HCT116 (cell line): ENCODE data around the gene MELTF.

Source experiments
- ATF3 ChIP-seq: IDR thresholded peaks from 2 replicates; pipeline ENCODE4 v1.6.1; 2012
- CBX3 ChIP-seq: IDR thresholded peaks from 2 replicates; pipeline ENCODE4 v1.6.1; 2012; ENCODE audit warnings: low read depth
- CEBPB ChIP-seq: IDR thresholded peaks from 2 replicates; pipeline ENCODE4 v1.6.1; 2012; ENCODE audit warnings: low read depth
- CTCF ChIP-seq, 3 experiments: fragments of 200-600 bp in 1 of 3; sonication (generic) in 1 of 3; IDR thresholded peaks in 2 of 3; conservative IDR thresholded peaks in 1 of 3; 2 replicates each; pipeline ENCODE4 v1.5.1; 2012 to 2017; ENCODE audit warnings: low read depth in 2 of 3, low read length in 2 of 3, antibody characterized with exemption in 1 of 3, borderline replicate concordance in 1 of 3, control low read depth in 1 of 3, mild to moderate bottlenecking in 1 of 3, mixed read lengths in 1 of 3, mixed run types in 1 of 3, moderate library complexity in 1 of 3; ENCODE audit not compliant: insufficient read depth in 1 of 3
- ELF1 ChIP-seq: IDR thresholded peaks from 2 replicates; pipeline ENCODE4 v1.6.1; 2012; ENCODE audit warnings: low read depth, borderline replicate concordance
- EZH2phosphoT487 ChIP-seq: fragments of 200-600 bp; IDR thresholded peaks from 2 replicates; pipeline ENCODE4 v1.6.1; 2018; ENCODE audit warnings: antibody characterized with exemption, borderline replicate concordance
- POLR2A ChIP-seq: IDR thresholded peaks from 2 replicates; pipeline ENCODE4 v1.7.0; 2011; ENCODE audit warnings: borderline replicate concordance; ENCODE audit not compliant: insufficient read depth, insufficient read length; ENCODE audit errors: extremely low read depth
- POLR2AphosphoS5 ChIP-seq: IDR thresholded peaks from 2 replicates; pipeline ENCODE4 v1.6.1; 2011; ENCODE audit warnings: mild to moderate bottlenecking, low read depth, low read length, moderate library complexity
- RAD21 ChIP-seq: IDR thresholded peaks from 2 replicates; pipeline ENCODE4 v1.6.1; 2012; ENCODE audit warnings: low read depth, mild to moderate bottlenecking
- YY1 ChIP-seq: IDR thresholded peaks from 2 replicates; pipeline ENCODE4 v1.6.1; 2011; ENCODE audit warnings: low read length, low read depth, moderate library complexity, mild to moderate bottlenecking; ENCODE audit not compliant: insufficient replicate concordance; ENCODE audit errors: extremely low read depth

GRCh38 chr3:197040658-197041057, 11.0 kb upstream of the MELTF start:
- TF ChIP-seq CEBPB (no peak), CTCF (IDR thresholded peaks at IDR 0.05 in 2 of 3, conservative IDR thresholded peaks at IDR 0.05 in 1 of 3; ENCODE audit: borderline replicate concordance in 1 of 3, insufficient read depth in 1 of 3, low read depth in 2 of 3, low read length in 2 of 3) (no peak), POLR2AphosphoS5 (no peak; the same call in 1 of the 2 replicates), CBX3 (no peak), RAD21 (no peak), POLR2A (no peak), EZH2phosphoT487 (no peak), ATF3 (no peak), YY1 (no peak), ELF1 (no peak)
